Thoracic aorta (tissue), 2 donors: ENCODE data around the gene SGSM2. TPM values are rescaled to one million over a fixed set of nuclear protein-coding genes. Genes with fewer than 3 reads are reported as not detected.

Experiments
- ATAC-seq: fragments of 150-250 bp; one replicate; pipeline ENCODE4 v1.8.0; 2017; ENCODE audit warnings: low read depth; ENCODE audit not compliant: insufficient number of reproducible peaks, low FRiP score
- DNase-seq: peaks from one replicate; pipeline ENCODE4 v3.0.0-alpha.2; 2020; ENCODE audit warnings: low spot score
- H3K27ac ChIP-seq, 2 donors: fragments of 200-600 bp; sonication (generic); 1 replicate in 1 of 2; 2 replicates in 1 of 2; pipeline ENCODE4 v1.5.1; 2016; ENCODE audit warnings: mild to moderate bottlenecking in 2 of 2, moderate library complexity in 2 of 2
- H3K27me3 ChIP-seq: fragments of 200-600 bp; sonication (generic); replicated peaks from 2 replicates; pipeline ENCODE4 v1.6.0; 2016; ENCODE audit warnings: mild to moderate bottlenecking; ENCODE audit not compliant: insufficient read depth
- H3K36me3 ChIP-seq: fragments of 200-600 bp; sonication (generic); one replicate; pipeline ENCODE4 v1.5.1; 2016
- H3K4me1 ChIP-seq, 2 donors: fragments of 200-600 bp; sonication (generic); 1 replicate in 1 of 2; 2 replicates in 1 of 2; pipeline versions ENCODE4 v1.5.1 to v1.6.0; 2016; ENCODE audit warnings: low read depth in 2 of 2, mild to moderate bottlenecking in 1 of 2; ENCODE audit not compliant: control insufficient read depth in 1 of 2
- H3K4me3 ChIP-seq: fragments of 200-600 bp; sonication (generic); 2 replicates; pipeline ENCODE4 v1.5.1; 2016; ENCODE audit warnings: mild to moderate bottlenecking
- H3K9me3 ChIP-seq: fragments of 200-600 bp; sonication (generic); 2 replicates; pipeline ENCODE4 v1.5.1; 2016
- total RNA-seq, 2 donors: library from RNA; depleted of rRNA; stranded (reverse); fragments of >200 nt; gene quantifications; one replicate each; pipeline versions ENCODE4 v1.1.0 to v1.2.3, GENCODE V29; 2016
- TF ChIP-seq, protein P1 (sequence below): fragments of 200-600 bp; sonication (generic); IDR thresholded peaks from one replicate; pipeline ENCODE4 v1.5.1; 2019; ENCODE audit warnings: antibody characterized with exemption

The SGSM2 gene
- total RNA-seq, 2 donors from 2014 or later: 58.1 to 70.3 TPM

DNA sequence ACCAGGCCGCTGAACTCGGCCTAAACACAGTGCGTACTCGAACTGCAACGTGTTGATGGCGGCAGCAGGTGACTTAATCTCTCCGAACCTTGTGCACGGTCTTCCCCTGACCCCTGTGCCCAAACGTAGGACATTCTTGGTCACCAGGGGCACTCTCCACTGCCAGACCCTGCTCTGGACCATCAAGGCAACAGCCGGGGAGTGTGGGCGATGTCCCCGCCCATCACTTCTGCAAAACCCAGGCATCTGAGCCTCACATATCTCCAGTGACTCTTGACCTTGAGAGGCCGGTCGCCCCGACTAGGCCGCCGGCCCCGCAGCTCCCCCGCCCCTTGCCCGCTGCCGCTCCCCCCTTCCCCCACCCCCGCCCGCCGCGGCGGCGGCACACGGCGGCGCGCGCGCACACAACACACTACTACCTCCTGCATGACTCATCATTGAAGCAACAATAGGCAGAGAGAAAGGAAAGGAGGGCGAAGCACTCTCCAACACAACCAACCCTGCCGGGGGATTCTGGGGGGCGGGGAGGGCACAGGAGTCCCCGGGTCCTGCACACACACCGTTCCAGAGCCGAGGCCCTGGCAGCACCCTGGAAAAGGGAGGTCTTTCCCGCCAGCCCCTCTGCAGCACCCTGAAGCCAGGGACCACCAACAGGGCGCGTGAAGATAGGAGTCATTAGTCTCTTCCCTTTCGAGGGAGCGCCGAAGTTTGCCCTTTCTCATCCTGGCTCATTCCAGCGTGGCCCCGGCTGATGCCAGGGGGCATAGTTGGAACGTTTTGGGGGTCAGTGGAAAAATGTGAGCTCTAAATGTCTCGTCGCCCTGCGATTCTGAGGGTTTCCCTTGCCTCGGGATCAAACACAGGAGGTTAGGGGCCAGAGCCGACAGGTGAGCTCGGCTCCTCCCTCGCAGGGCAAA, 61.6 kb downstream of the SGSM2 start:
- TF ChIP-seq, protein P1, sequence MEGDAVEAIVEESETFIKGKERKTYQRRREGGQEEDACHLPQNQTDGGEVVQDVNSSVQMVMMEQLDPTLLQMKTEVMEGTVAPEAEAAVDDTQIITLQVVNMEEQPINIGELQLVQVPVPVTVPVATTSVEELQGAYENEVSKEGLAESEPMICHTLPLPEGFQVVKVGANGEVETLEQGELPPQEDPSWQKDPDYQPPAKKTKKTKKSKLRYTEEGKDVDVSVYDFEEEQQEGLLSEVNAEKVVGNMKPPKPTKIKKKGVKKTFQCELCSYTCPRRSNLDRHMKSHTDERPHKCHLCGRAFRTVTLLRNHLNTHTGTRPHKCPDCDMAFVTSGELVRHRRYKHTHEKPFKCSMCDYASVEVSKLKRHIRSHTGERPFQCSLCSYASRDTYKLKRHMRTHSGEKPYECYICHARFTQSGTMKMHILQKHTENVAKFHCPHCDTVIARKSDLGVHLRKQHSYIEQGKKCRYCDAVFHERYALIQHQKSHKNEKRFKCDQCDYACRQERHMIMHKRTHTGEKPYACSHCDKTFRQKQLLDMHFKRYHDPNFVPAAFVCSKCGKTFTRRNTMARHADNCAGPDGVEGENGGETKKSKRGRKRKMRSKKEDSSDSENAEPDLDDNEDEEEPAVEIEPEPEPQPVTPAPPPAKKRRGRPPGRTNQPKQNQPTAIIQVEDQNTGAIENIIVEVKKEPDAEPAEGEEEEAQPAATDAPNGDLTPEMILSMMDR: no peak
- ATAC-seq (no peak), DNase-seq (no peak)
- Histone ChIP-seq H3K27ac (peak overlapping the region; percentile 99), H3K4me3 (peak overlapping the region; percentile 98), H3K4me1 (peaks cover 57 to 68% of the 10 kb centered on the region in 2 donors), H3K36me3 (no peaks in the 10 kb centered on the region), H3K9me3 (no peaks in the 10 kb centered on the region), H3K27me3 (no peaks in the 10 kb centered on the region)

DNA sequence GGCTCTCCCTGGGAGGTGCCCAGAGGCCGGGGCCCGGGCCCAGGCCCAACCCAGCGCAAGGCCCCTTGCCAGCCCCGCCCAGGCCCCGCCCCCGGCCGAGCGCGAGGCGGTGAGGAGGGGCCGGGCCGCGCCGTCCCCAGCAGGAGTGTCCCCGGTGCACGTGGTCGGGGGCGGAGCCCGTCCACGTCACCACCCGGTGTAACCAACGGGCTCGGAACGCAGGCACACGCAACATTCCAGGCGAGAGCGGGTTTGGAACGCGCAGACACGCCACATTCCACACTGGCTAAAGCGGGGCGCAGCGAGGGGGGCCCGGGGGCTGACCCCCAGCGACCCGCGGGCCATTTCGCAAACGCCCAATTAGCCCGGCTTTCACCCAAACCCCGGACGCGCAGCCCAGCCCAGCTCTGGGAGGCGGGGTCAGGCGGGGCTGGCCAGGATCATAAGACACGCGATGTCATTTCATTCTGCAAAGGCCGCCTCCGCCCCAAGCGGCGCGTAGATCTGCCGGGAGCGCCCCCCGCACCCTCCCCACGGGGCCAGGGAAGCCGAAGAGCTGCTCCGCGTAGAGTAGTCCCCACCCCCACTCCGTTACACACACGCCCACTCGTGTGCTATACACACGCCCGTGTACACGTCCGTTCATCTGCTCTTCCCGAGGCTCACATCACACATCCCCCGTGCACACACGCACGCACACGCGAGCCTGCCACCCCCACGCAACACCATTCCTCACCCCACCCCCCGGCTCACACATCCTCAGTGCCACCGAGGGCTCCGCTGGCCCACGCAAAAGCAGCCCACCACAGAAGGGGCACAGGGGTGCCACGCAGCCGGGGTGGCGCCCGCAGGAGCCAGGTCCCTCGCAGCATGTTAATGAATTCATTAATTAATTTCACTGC, 62.5 kb downstream of the SGSM2 start:
- no peaks in the 10 kb centered on the region for H3K27me3 ChIP-seq
- H3K9me3 ChIP-seq: no peaks in the 10 kb centered on the region
- ATAC-seq: peak; percentile 26
- TF ChIP-seq, protein P1: no peak
- H3K4me3 ChIP-seq: peak overlapping the region; percentile 98
- peak; percentile 77 for DNase-seq
- H3K4me1 ChIP-seq: peaks cover 58 to 68% of the 10 kb centered on the region in 2 donors
- peak overlapping the region; percentile 99 for H3K27ac ChIP-seq
- H3K36me3 ChIP-seq: no peaks in the 10 kb centered on the region

DNA sequence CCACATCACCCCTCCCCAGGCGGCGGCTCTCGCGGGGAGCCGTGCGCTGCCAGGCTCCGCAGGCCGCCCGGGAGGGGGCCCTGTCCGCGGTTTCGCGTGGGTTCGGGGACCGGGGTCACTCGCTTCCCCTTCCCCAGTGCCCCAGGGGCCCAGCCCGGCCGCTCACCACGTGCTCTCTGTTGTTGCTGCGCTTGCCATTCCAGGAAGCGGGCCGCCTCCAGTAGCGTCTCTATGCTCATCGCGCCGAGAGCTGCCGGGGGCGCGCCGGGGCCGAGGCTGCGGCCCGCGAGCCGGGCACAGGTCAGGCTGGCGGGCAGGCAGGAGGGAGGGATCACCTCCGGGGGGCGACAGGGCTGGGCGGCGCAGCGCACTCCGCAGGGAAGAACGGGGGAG, 63.2 kb downstream of the SGSM2 start:
- Histone ChIP-seq H3K9me3 (no peaks in the 10 kb centered on the region), H3K4me1 (peaks cover 53 to 63% of the 10 kb centered on the region in 2 donors), H3K27ac (peak overlapping the region; percentile 99), H3K4me3 (peak overlapping the region; percentile 98), H3K36me3 (no peaks in the 10 kb centered on the region), H3K27me3 (no peaks in the 10 kb centered on the region)
- ATAC-seq (no peak), DNase-seq (no peak)
- TF ChIP-seq, protein P1: no peak

DNA sequence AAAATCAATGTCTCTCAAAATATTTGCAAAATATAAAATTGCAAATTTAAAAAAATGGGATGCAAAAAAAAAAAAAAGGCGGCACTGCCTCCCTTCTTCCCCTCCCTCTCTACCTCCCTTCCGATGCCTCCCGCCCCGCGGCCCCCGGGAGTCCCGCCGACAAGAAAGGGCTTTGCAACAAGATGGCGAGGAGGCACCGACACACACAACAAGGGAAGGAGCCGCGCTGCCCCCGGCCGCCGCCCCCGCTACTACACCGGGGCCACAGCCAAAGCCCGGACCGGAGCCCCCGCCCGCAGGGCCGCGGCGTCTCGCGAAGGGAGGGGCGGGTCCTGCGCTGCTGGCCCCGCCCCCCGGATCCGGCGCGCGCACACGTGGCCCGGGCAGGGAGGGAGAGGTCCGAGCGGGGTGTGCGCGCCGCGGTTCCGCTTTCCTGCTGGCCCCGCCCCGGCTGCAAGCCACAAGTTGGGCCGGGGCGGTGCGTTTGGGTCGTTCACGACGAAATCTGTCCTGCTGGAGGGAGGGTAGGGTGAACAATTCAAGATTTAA, 63.6 kb downstream of the SGSM2 start, which contains the start of gene MNT:
MNT (minus strand) TSS at position 184 of the 549 bp plus-strand sequence. CDS start 348 bp downstream, outside the sequence.
- Histone ChIP-seq H3K36me3 (no peaks in the 10 kb centered on the region), H3K4me1 (peaks cover 48 to 60% of the 10 kb centered on the region in 2 donors), H3K4me3 (peak within 1 kb of the TSS; percentile 98), H3K27ac (peak within 1 kb of the TSS; percentile 99), H3K27me3 (no peaks in the 10 kb centered on the region), H3K9me3 (no peaks in the 10 kb centered on the region)
- DNase-seq (peak; percentile 76), ATAC-seq (peak; percentile 44)
- TF ChIP-seq, protein P1: no peak
